Skeletal muscle tissue (tissue), 4 donors: ENCODE data around the gene CENPK. TPM values are rescaled to one million over a fixed set of nuclear protein-coding genes. Genes with fewer than 3 reads are reported as not detected.
"Not testable (repeated sequence)": the region's sequence is repeated elsewhere in the genome, so short reads cannot be mapped to it uniquely, and the experiment has no call there.

Experiments used
- H3K27ac ChIP-seq: one replicate; pipeline ENCODE4 v1.7.0; 2013; ENCODE audit warnings: mild to moderate bottlenecking, low read depth, low read length, inconsistent platforms
- H3K27me3 ChIP-seq, 3 donors: one replicate each; pipeline ENCODE4 v1.7.0; 2013; ENCODE audit warnings: low read length in 3 of 3; ENCODE audit not compliant: control insufficient read depth in 3 of 3, insufficient read depth in 3 of 3
- H3K36me3 ChIP-seq, 3 donors: one replicate each; pipeline ENCODE4 v1.7.0; 2013; ENCODE audit warnings: low read length in 3 of 3; ENCODE audit not compliant: control insufficient read depth in 3 of 3, insufficient read depth in 3 of 3
- H3K4me1 ChIP-seq, 3 donors: one replicate each; pipeline ENCODE4 v1.7.0; 2013; ENCODE audit warnings: low read length in 3 of 3, mild to moderate bottlenecking in 3 of 3; ENCODE audit not compliant: control insufficient read depth in 3 of 3, insufficient read depth in 3 of 3
- H3K4me3 ChIP-seq, 3 donors: one replicate each; pipeline ENCODE4 v1.7.0; 2013; ENCODE audit warnings: low read length in 3 of 3
- H3K9ac ChIP-seq, 3 donors: one replicate each; pipeline ENCODE4 v1.7.0; 2013; ENCODE audit warnings: low read length in 3 of 3, mild to moderate bottlenecking in 3 of 3, moderate library complexity in 2 of 3, low read depth in 1 of 3
- H3K9me3 ChIP-seq, 3 donors: one replicate each; pipeline ENCODE4 v1.7.0; 2013; ENCODE audit warnings: low read length in 3 of 3; ENCODE audit not compliant: control insufficient read depth in 3 of 3
- total RNA-seq: library from RNA; depleted of rRNA; stranded (reverse); fragments of >200 nt; gene quantifications from one replicate; pipeline ENCODE4 v1.2.3, GENCODE V29; 2014
- donor health status: Osteomylitis.

CENPK gene
- total RNA-seq: 12.5 TPM

- H3K4me3 ChIP-seq: peak within 1 kb of the TSS; percentile 99 to 100 (median 100)
- peak within 1 kb of the TSS; percentile 86 for H3K27ac ChIP-seq
- H3K4me1 ChIP-seq: peaks cover 10 to 25% (median 16%) of the 10 kb centered on the region in 3 donors
- no peaks in the 10 kb centered on the region for H3K36me3 ChIP-seq
- H3K9me3 ChIP-seq: no peaks in the 10 kb centered on the region
- H3K27me3 ChIP-seq: no peaks in the 10 kb centered on the region
- peak within 1 kb of the TSS; percentile 90 to 97 (median 93) for H3K9ac ChIP-seq
These were observed at the start of gene CENPK, which contains the start of gene PPWD1 for GRCh38 chr5:65562731-65563701. Gene CENPK, minus strand, starts transcription at chr5:65563168. Its CDS starts 8,261 bp downstream, at chr5:65554907. Gene PPWD1, plus strand, starts transcription at chr5:65563296. Its CDS starts 15 bp downstream, at chr5:65563311.

GRCh38 chr5:65612298-65612907 is 49.4 kb upstream of the CENPK start:
- no peak overlapping the region for H3K4me3 ChIP-seq
- no peaks in the 10 kb centered on the region for H3K27me3 ChIP-seq
- H3K27ac ChIP-seq: no peak overlapping the region
- peaks cover 32 to 59% (median 53%) of the 10 kb centered on the region in 3 donors for H3K36me3 ChIP-seq
- no peaks in the 10 kb centered on the region for H3K9me3 ChIP-seq
- H3K4me1 ChIP-seq: no peaks in the 10 kb centered on the region
- H3K9ac ChIP-seq: no peak overlapping the region

- Histone ChIP-seq H3K9me3 (no peaks in the 10 kb centered on the region), H3K4me3 (no peak overlapping the region), H3K27me3 (no peaks in the 10 kb centered on the region), H3K36me3 (peaks cover 32 to 62% (median 56%) of the 10 kb centered on the region in 3 donors), H3K9ac (no peak overlapping the region), H3K4me1 (no peaks in the 10 kb centered on the region), H3K27ac (no peak overlapping the region)
These were observed 48.6 kb upstream of the CENPK start for GRCh38 chr5:65611524-65611923.

- not testable (repeated sequence) for H3K4me3 ChIP-seq, H3K9me3 ChIP-seq, H3K27me3 ChIP-seq, H3K27ac ChIP-seq, H3K9ac ChIP-seq, H3K4me1 ChIP-seq
- peaks cover 9 to 53% (median 29%) of the 10 kb centered on the region in 3 donors for H3K36me3 ChIP-seq
These were observed 38.8 kb upstream of the CENPK start for GRCh38 chr5:65601761-65602160.

GRCh38 chr5:65588694-65589093 is 25.7 kb upstream of the CENPK start:
- Histone ChIP-seq H3K27ac (no peak overlapping the region), H3K27me3 (no peaks in the 10 kb centered on the region)

GRCh38 chr5:65577141-65577540 is 14.2 kb upstream of the CENPK start:
- H3K9me3 ChIP-seq: no peaks in the 10 kb centered on the region
- no peak overlapping the region for H3K4me3 ChIP-seq
- H3K27ac ChIP-seq: no peak overlapping the region
- no peak overlapping the region for H3K9ac ChIP-seq
- H3K27me3 ChIP-seq: no peaks in the 10 kb centered on the region
- H3K4me1 ChIP-seq: no peaks in the 10 kb centered on the region
- peaks cover 6 to 23% (median 18%) of the 10 kb centered on the region in 3 donors for H3K36me3 ChIP-seq

More at GRCh38 chr5:65588694-65589093, 25.7 kb upstream of the CENPK start:
- H3K9me3 ChIP-seq: no peaks in the 10 kb centered on the region
- H3K36me3 ChIP-seq: peaks cover 19 to 66% (median 45%) of the 10 kb centered on the region in 3 donors
- H3K4me1 ChIP-seq: no peaks in the 10 kb centered on the region
- H3K4me3 ChIP-seq: no peak overlapping the region
- no peak overlapping the region for H3K9ac ChIP-seq

GRCh38 chr5:65570598-65571226 is 7.7 kb upstream of the CENPK start:
- Histone ChIP-seq H3K27ac (no peak overlapping the region), H3K9ac (no peak overlapping the region), H3K4me1 (no peaks in the 10 kb centered on the region), H3K9me3 (no peaks in the 10 kb centered on the region), H3K27me3 (no peaks in the 10 kb centered on the region), H3K36me3 (peaks cover 3 to 21% (median 20%) of the 10 kb centered on the region in 3 donors), H3K4me3 (no peak overlapping the region)

- Histone ChIP-seq H3K36me3 (peaks cover 0 to 10% (median 8%) of the 10 kb centered on the region in 3 donors), H3K4me1 (peaks cover 10 to 25% (median 16%) of the 10 kb centered on the region in 3 donors), H3K9me3 (no peaks in the 10 kb centered on the region), H3K27me3 (no peaks in the 10 kb centered on the region), H3K27ac (no peak overlapping the region), H3K9ac (no peak overlapping the region), H3K4me3 (no peak overlapping the region)
These were observed 3.5 kb upstream of the CENPK start for GRCh38 chr5:65566505-65566904.

- Histone ChIP-seq H3K27me3 (no peaks in the 10 kb centered on the region), H3K9me3 (no peaks in the 10 kb centered on the region), H3K36me3 (no peaks in the 10 kb centered on the region), H3K9ac (peak overlapping the region; percentile 90 to 97 (median 93)), H3K4me3 (peak overlapping the region; percentile 99 to 100 (median 100)), H3K27ac (peak overlapping the region; percentile 86), H3K4me1 (peaks cover 10 to 25% (median 16%) of the 10 kb centered on the region in 3 donors)
These were observed 809 bp upstream of the CENPK start for GRCh38 chr5:65563777-65564176.
